GM23338 (cell line): ENCODE data around the gene PAPPA2. TPM values are rescaled to one million over a fixed set of nuclear protein-coding genes. Genes with fewer than 3 reads are reported as not detected.

Experiments used
- ATAC-seq: fragments of 200-7000 bp; cut with Tn5 transposase; 3 replicates; pipeline ENCODE4 v1.9.1; 2020
- DNase-seq: peaks from one replicate; pipeline ENCODE4 v3.0.0-alpha.2; 2015; ENCODE audit warnings: low spot score
- H2AFZ ChIP-seq: fragments of 200-600 bp; sonication (generic); 2 replicates; pipeline ENCODE4 v1.8.0; 2016; ENCODE audit warnings: antibody characterized with exemption, mild to moderate bottlenecking, moderate library complexity
- H3F3A ChIP-seq: fragments of 200-600 bp; sonication (generic); replicated peaks from 2 replicates; pipeline ENCODE4 v1.8.0; 2017; ENCODE audit warnings: antibody characterized with exemption, mixed run types, low read depth
- H3K27ac ChIP-seq: fragments of 200-600 bp; sonication (generic); 2 replicates; pipeline ENCODE4 v1.6.1; 2016; ENCODE audit warnings: low read depth
- H3K27me3 ChIP-seq: fragments of 200-600 bp; sonication (generic); 2 replicates; pipeline ENCODE4 v1.8.0; 2016; ENCODE audit warnings: mild to moderate bottlenecking, mixed run types, moderate library complexity; ENCODE audit not compliant: insufficient read depth
- H3K36me3 ChIP-seq: fragments of 200-600 bp; sonication (generic); 2 replicates; pipeline ENCODE4 v1.8.0; 2016; ENCODE audit warnings: mild to moderate bottlenecking; ENCODE audit not compliant: insufficient read depth
- H3K4me1 ChIP-seq: fragments of 200-600 bp; sonication (generic); 2 replicates; pipeline ENCODE4 v1.8.0; 2016; ENCODE audit warnings: mild to moderate bottlenecking, moderate library complexity; ENCODE audit not compliant: insufficient read depth
- H3K4me2 ChIP-seq: fragments of 200-600 bp; sonication (generic); 2 replicates; pipeline ENCODE4 v1.7.1; 2017; ENCODE audit warnings: mixed run types
- H3K4me3 ChIP-seq: fragments of 200-600 bp; sonication (generic); 2 replicates; pipeline ENCODE4 v1.6.1; 2016; ENCODE audit warnings: mixed run types
- H3K79me2 ChIP-seq: fragments of 200-600 bp; sonication (generic); replicated peaks from 2 replicates; pipeline ENCODE4 v1.8.0; 2017; ENCODE audit warnings: mild to moderate bottlenecking; ENCODE audit not compliant: insufficient read depth
- H3K9me2 ChIP-seq: fragments of 200-600 bp; sonication (generic); 2 replicates; pipeline ENCODE4 v1.8.0; 2017; ENCODE audit not compliant: insufficient read depth
- H4K20me1 ChIP-seq: fragments of 200-600 bp; sonication (generic); replicated peaks from 2 replicates; pipeline ENCODE4 v1.8.0; 2017; ENCODE audit warnings: mild to moderate bottlenecking; ENCODE audit not compliant: insufficient read depth
- H3K27ac Mint-ChIP-seq: 2 replicates; pipeline ENCODE4 v1.8.0; 2020; ENCODE audit warnings: inconsistent platforms, mild to moderate bottlenecking, moderate library complexity, mixed read lengths
- H3K27me3 Mint-ChIP-seq: 3 replicates; pipeline ENCODE4 v1.8.0; 2022; ENCODE audit warnings: low read depth, mild to moderate bottlenecking, moderate library complexity, mixed read lengths, inconsistent platforms; ENCODE audit not compliant: insufficient read depth, poor library complexity
- H3K36me3 Mint-ChIP-seq: 3 replicates; pipeline ENCODE4 v1.8.0; 2021; ENCODE audit warnings: low read depth, mild to moderate bottlenecking, inconsistent platforms, moderate library complexity, mixed read lengths
- H3K4me1 Mint-ChIP-seq: 3 replicates; pipeline ENCODE4 v1.8.0; 2020; ENCODE audit warnings: mild to moderate bottlenecking, inconsistent platforms, mixed read lengths
- H3K4me3 Mint-ChIP-seq: 3 replicates; pipeline ENCODE4 v1.8.0; 2021; ENCODE audit warnings: moderate library complexity, mild to moderate bottlenecking, inconsistent platforms, mixed read lengths
- H3K9me3 Mint-ChIP-seq: 3 replicates; pipeline ENCODE4 v1.8.0; 2020; ENCODE audit warnings: moderate library complexity, mild to moderate bottlenecking, inconsistent platforms, mixed read lengths
- CREB1 ChIP-seq: fragments of 250-450 bp; sonication (Bioruptor Pico); IDR thresholded peaks from 2 replicates; pipeline ENCODE4 v1.5.0; 2020; ENCODE audit warnings: low read depth, mild to moderate bottlenecking, moderate library complexity
- CTCF ChIP-seq, 2 experiments: fragments of 200-600 bp in 1 of 2; sonication (generic) in 1 of 2; conservative IDR thresholded peaks; 2 replicates each; pipeline versions ENCODE4 v1.5.1 to v1.6.1; 2016 to 2017; ENCODE audit warnings: antibody characterized with exemption in 2 of 2, low read depth in 2 of 2, mild to moderate bottlenecking in 2 of 2, moderate library complexity in 1 of 2
- ETS1 ChIP-seq: IDR thresholded peaks from 2 replicates; pipeline ENCODE4 v1.6.1; 2016; ENCODE audit warnings: antibody characterized with exemption
- EZH2 ChIP-seq: fragments of 200-600 bp; sonication (generic); IDR thresholded peaks from one replicate; pipeline ENCODE4 v1.8.0; 2017; ENCODE audit warnings: antibody characterized with exemption, mild to moderate bottlenecking, low read depth; ENCODE audit not compliant: unreplicated experiment
- EZH2phosphoT487 ChIP-seq: fragments of 200-600 bp; sonication (generic); IDR thresholded peaks from one replicate; pipeline ENCODE4 v1.8.1; 2018; ENCODE audit warnings: antibody characterized with exemption; ENCODE audit not compliant: unreplicated experiment
- JUNB ChIP-seq: IDR thresholded peaks from one replicate; pipeline ENCODE4 v1.6.1; 2016; ENCODE audit warnings: antibody characterized with exemption; ENCODE audit not compliant: unreplicated experiment
- NANOG ChIP-seq: IDR thresholded peaks from 2 replicates; pipeline ENCODE4 v1.6.1; 2016; ENCODE audit warnings: antibody characterized with exemption, borderline replicate concordance
- POLR2AphosphoS5 ChIP-seq: IDR thresholded peaks from 2 replicates; pipeline ENCODE4 v1.6.1; 2016; ENCODE audit warnings: antibody characterized with exemption, low read depth
- REST ChIP-seq: IDR thresholded peaks from one replicate; pipeline ENCODE4 v1.6.1; 2018; ENCODE audit warnings: antibody characterized with exemption; ENCODE audit not compliant: unreplicated experiment
- STAT1 ChIP-seq: IDR thresholded peaks from one replicate; pipeline ENCODE4 v1.6.1; 2016; ENCODE audit warnings: antibody characterized with exemption; ENCODE audit not compliant: unreplicated experiment
- ZNF114 ChIP-seq: fragments of 250-450 bp; sonication (Bioruptor Pico); IDR thresholded peaks from 2 replicates; pipeline ENCODE4 v1.5.0; 2020; ENCODE audit warnings: mild to moderate bottlenecking, moderate library complexity
- ZNF331 ChIP-seq: fragments of 250-450 bp; sonication (Bioruptor Pico); IDR thresholded peaks from 2 replicates; pipeline ENCODE4 v1.5.0; 2020; ENCODE audit warnings: low read depth, mild to moderate bottlenecking, moderate library complexity
- ZNF462 ChIP-seq: fragments of 250-450 bp; sonication (Bioruptor Pico); IDR thresholded peaks from 2 replicates; pipeline ENCODE4 v1.5.0; 2020; ENCODE audit warnings: mild to moderate bottlenecking, moderate library complexity
- polyA plus RNA-seq: library from polyadenylated mRNA; unstranded; fragments of >200 nt; fragmentation: Nextera tagmentation; extraction: Ambion mirVana; gene quantifications from 2 replicates; pipeline ENCODE4 v1.2.1, GENCODE V29; 2016
- total RNA-seq: library from RNA; depleted of rRNA; stranded (reverse); fragments of >200 nt; shearing (Covaris generic); gene quantifications from 2 replicates; pipeline ENCODE4 v1.2.3, GENCODE V29; 2014

The PAPPA2 gene
- total and polyA plus RNA-seq, 2 experiments from 2014 or later = 1.4 to 1.7 TPM

GRCh38 chr1:176766779-176767178 is 303.8 kb downstream of the PAPPA2 start:
- H3K36me3 ChIP-seq = no peaks in the 10 kb centered on the region
- no peaks in the 10 kb centered on the region for H3K4me1 ChIP-seq
- no peak overlapping the region for H2AFZ ChIP-seq
- no peak overlapping the region for H3K27ac ChIP-seq
- Mint-ChIP-seq H3K27ac (no peak overlapping the region), H3K4me3 (no peak overlapping the region), H3K9me3 (no peaks in the 10 kb centered on the region), H3K27me3 (peaks cover 4% of the 10 kb centered on the region), H3K4me1 (no peaks in the 10 kb centered on the region), H3K36me3 (no peaks in the 10 kb centered on the region)
- no peaks in the 10 kb centered on the region for H3F3A ChIP-seq
- no peak overlapping the region for H3K4me2 ChIP-seq
- DNase-seq (no peak), ATAC-seq (no peak)
- no peak for TF ChIP-seq REST
- no peak for TF ChIP-seq JUNB
- no peak for TF ChIP-seq EZH2
- no peak for TF ChIP-seq ETS1
- TF ChIP-seq EZH2phosphoT487 = no peak
- no peak for TF ChIP-seq ZNF462 (CRISPR knock-in tag)
- TF ChIP-seq CTCF (conservative IDR thresholded peaks at IDR 0.05; ENCODE audit: low read depth in 2 of 2) = no peak
- no peak for TF ChIP-seq ZNF331 (CRISPR knock-in tag)
- no peak for TF ChIP-seq STAT1
- TF ChIP-seq POLR2AphosphoS5 = no peak
- no peak for TF ChIP-seq CREB1 (CRISPR knock-in tag)
- TF ChIP-seq ZNF114 (CRISPR knock-in tag) = no peak
- no peak for TF ChIP-seq NANOG
- H3K79me2 ChIP-seq = no peaks in the 10 kb centered on the region
- H3K4me3 ChIP-seq = no peak overlapping the region
- no peaks in the 10 kb centered on the region for H3K9me2 ChIP-seq
- H3K27me3 ChIP-seq = no peaks in the 10 kb centered on the region
- H4K20me1 ChIP-seq = no peaks in the 10 kb centered on the region
